ENCODE data around the gene CELF4.

Gene CELF4

GRCh38 chr18:37529863-37530262 is 35.7 kb downstream of the CELF4 start:
- no peak overlapping the region for H3K4me3 ChIP-seq (ENCODE audit: low read length)
- no peak for DNase-seq (ENCODE audit: low read depth)
- TF ChIP-seq CTCF (conservative IDR thresholded peaks at IDR 0.05; ENCODE audit: low read length) = no peak

GRCh38 chr18:37529296-37529695 is 36.3 kb downstream of the CELF4 start:
- H3K4me3 ChIP-seq (ENCODE audit: low read length) = no peak overlapping the region
- DNase-seq (ENCODE audit: low read depth) = no peak
- TF ChIP-seq CTCF (conservative IDR thresholded peaks at IDR 0.05; ENCODE audit: low read length) = no peak

GRCh38 chr18:37527395-37527794 is 38.2 kb downstream of the CELF4 start:
- no peak for DNase-seq (ENCODE audit: low read depth)
- TF ChIP-seq CTCF (conservative IDR thresholded peaks at IDR 0.05; ENCODE audit: low read length) = no peak
- H3K4me3 ChIP-seq (ENCODE audit: low read length) = no peak overlapping the region

- no peak for DNase-seq (ENCODE audit: low read depth)
- TF ChIP-seq CTCF (conservative IDR thresholded peaks at IDR 0.05; ENCODE audit: low read length) = no peak
- H3K4me3 ChIP-seq (ENCODE audit: low read length) = no peak overlapping the region
Measured at GRCh38 chr18:37525262-37525585, 40.4 kb downstream of the CELF4 start.

GRCh38 chr18:37524498-37525261 is 40.9 kb downstream of the CELF4 start:
- H3K4me3 ChIP-seq (ENCODE audit: low read length) = no peak overlapping the region
- no peak for TF ChIP-seq CTCF (conservative IDR thresholded peaks at IDR 0.05; ENCODE audit: low read length)
- no peak for DNase-seq (ENCODE audit: low read depth)

GRCh38 chr18:37524139-37524497 is 41.5 kb downstream of the CELF4 start:
- no peak for DNase-seq (ENCODE audit: low read depth)
- TF ChIP-seq CTCF (conservative IDR thresholded peaks at IDR 0.05; ENCODE audit: low read length) = no peak
- H3K4me3 ChIP-seq (ENCODE audit: low read length) = no peak overlapping the region

Measured in AG10803 (cell line).